Endometrium (tissue), 2 donors: ENCODE results near the gene WDR33.

Experiments used
- FAIRE-seq: peaks from 2 replicates; lab custom pipeline; 2012; peaks lifted over from hg19 to GRCh38; lab: Jason Lieb, UNC
- donor health status: control.
- donor health status: control.

WDR33 gene

DNA sequence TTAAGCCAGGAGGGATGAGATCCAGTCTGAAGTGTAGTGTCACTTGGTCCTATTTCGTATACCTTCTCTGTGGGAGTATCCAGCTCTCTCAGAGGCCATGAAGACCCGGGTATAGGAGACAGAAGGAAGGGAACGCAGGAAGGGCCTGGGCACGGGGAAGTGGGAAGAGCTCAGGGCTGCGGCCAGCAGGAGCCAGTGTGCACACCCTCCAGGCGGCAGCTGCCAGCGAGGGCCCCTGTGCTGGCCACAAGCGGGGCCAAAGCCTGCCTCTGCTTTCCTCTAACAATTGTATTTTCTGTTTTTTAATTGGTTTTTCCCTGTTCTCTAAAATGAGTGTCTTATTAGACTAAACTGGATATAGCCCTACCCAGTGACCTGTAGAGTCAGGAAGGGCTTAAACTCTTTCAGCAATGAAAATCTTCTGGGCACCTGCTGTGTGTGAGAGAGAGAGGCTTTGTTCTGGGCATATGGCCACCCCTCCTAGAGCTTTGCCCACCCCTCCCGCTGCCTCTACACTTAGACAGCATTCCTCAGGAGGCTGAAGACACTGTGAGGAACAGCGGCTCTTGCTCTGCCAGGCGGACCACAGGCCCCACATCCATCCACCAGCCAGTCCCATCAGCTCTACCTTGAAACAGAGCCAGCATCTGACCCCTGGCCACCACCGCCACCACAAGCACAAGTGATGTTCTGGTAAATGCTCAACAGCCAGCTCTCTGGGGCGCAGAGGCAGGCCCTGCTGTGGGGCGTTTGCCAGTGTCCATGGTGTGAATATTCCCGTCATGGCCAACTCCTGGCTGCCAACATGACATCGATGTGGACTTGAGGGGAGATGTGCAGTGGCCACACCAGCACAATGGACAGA lies 155.5 kb downstream of the WDR33 start:
- no peak for FAIRE-seq

DNA sequence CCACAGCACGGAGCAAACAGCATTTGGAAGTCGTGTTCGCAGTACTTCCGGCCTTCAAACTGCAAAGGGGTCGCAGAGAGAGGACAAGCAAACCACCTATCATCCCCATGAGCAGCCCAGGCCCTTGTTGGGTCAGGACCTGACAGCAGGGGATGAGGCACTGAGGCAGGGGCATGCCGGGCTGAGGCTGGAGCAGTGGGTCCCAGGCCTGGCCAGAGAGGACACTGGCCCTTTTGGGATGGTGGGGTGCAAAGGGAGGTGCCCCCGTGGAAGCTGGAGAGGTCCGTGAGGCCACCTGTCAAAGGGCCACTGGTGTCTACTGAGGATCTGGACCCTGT lies 156.2 kb downstream of the WDR33 start:
- FAIRE-seq: no peak

DNA sequence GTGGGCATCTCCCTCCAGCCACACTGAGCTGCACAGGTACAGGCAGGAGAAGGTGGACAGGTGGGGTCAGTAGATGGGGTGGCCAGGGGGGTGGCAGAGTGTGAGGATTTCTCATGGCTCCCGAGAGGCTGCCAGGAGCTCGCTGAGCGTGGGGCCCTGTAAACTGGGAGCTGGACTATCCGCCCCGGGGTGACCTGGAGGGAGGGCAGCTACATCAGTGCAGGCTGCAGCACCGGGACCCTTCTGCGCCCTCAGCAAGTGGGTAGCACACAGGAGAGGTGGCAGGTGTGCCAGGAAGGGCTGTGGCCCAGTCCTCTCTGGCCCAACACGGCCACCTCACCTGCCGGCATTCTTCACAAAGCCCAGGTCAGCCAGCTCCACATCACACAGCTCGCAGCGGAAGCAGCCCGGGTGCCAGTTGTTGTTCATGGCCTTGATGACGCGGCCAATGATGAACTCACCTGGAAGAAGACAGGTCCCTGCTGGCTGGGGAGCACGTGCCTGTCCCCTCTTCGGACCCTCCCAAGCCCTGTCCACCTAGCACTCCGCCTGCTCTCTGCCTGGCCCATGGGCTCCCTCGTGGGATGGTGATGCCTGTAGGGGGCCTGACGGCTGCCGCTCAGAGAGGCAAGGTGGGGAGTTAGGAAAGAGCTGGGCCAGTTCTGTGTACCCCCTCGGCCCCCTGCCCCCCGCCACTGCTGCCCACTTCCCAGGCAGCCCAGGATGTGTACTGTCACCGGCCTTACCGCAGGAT lies 156.7 kb downstream of the WDR33 start:
- no peak for FAIRE-seq

DNA sequence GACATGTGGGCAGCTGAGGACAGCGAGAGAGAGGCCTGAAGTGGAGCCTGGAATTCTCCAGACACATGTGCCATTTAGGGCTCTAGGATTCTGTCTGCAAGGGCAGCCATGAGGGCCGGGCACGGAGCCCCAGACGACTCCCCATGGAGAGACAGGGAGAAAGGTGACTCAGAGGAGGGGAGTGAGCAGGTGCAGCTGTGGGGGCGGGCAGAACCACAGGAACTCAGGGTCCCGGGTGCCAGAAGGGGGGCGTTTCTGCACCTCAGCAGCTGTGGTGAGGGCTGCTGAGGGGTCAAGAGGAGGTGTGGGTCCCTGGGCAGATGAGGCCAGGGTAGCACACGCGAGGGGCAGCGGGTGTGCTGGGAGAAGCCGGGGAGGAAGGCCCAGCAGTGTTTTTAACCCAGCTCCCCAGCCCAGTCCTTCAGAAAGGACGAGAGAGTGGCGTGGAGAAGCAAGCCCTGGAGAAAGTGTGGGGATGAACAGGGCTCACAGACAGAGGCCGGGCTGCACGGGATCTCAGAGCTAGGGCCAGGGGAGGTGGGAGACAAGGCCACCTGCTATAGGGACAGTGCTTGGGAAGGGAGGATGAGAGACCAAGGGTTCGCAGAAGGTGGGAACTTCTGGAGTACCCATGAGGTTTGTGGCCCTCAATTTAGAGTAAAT lies 157.4 kb downstream of the WDR33 start:
- no peak for FAIRE-seq

DNA sequence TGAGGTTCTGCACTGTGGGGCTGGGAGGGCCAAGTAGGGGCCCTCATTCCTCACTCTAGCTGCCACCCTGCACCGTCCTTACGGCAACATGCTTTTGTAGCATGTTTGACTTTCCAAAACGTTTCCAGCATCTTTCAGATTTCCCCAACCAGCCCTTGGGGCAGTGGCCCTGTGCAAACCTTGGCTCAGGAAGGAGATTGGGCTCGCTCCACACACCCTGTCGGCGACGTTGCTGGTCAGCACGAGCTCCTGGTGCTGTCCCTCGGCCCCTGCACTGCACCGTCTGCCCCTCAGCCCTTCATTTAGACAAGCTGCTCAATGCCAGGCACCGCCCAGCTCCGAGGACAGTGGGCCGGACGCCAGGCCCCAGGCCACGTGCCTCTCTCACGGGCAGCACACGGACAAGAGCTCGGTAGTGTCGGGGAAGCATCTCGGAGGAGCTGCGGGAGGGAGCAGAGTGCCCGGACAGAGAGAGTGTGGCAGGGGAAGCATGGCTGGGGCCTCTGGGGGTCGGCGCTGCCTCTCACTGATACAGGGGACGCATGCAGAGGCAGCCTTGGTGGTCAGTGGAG lies 158.1 kb downstream of the WDR33 start:
- no peak for FAIRE-seq

DNA sequence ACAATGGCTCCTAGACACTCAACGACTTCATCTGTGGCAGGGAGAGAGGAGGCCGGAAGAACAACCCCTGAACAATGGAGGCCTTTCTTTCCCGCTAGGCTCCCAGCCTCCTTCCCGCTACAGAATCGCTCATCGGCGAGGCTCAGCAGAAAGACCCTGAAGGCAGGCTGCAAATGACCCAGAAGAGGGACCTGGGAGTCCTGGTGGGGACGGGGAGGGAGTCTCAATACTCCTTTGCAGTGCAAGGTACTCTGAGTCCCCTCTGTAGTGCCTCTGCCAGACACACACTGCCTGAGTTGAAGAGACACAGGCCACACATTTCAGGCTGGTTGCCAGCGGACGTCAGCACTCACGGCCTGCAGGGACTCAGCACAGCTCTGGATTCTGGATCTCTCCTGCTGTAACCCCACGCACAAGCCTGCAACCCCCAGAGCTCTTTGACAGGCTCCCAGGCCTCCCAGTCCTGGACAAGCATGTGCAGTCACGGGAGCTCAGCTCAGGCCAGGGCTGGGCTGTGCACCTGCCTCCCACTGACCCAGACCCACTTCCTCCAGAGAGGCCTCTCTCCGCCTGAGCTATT lies 158.9 kb downstream of the WDR33 start:
- no peak for FAIRE-seq

DNA sequence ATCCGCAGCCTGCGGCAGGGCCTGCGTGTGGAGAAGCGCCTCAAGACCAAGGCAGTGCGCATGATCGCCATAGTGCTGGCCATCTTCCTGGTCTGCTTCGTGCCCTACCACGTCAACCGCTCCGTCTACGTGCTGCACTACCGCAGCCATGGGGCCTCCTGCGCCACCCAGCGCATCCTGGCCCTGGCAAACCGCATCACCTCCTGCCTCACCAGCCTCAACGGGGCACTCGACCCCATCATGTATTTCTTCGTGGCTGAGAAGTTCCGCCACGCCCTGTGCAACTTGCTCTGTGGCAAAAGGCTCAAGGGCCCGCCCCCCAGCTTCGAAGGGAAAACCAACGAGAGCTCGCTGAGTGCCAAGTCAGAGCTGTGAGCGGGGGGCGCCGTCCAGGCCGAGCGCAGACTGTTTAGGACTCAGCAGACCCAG lies 159.6 kb downstream of the WDR33 start:
- FAIRE-seq: no peak
